NCI-H1930 (cell line): Measurements from ENCODE around the gene FGFBP1.
"Not testable (repeated sequence)": the region's sequence is repeated elsewhere in the genome, so short reads cannot be mapped to it uniquely, and the experiment has no call there.

ENCODE experiments used
- DNase-seq, 2 experiments: peaks; one replicate each; lab custom pipeline; 2025; lab: John Stamatoyannopoulos, UW

The FGFBP1 gene

GRCh38 chr4:15945516-15945915 lies 7.0 kb upstream of the FGFBP1 start:
- DNase-seq: no peak

DNA sequence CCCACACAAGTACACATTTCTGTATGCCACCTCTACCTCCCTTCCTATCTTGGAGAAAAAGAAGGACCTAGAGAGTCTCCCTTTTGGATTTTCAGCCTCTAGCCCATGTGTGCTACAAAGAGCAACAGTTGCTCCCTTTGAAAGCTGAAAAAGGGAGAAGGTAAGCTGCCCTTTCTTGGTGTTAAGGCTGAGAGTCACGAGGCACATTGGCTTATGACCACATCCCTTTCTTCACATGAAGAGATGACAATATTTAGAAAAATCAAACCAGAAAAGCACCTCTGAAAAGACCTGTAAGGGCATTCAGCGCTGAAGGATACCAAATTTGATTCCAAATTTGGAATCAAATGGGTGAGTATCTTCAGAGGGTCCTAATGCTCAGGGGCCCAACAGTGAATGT lies 6.4 kb upstream of the FGFBP1 start:
- DNase-seq: no peak

- no peak for DNase-seq
These were observed 3.7 kb upstream of the FGFBP1 start for GRCh38 chr4:15942283-15942682.

- no peak for DNase-seq
These were observed 358 bp downstream of the FGFBP1 start for GRCh38 chr4:15938182-15938581.

- no peak for DNase-seq
These were observed 2.0 kb downstream of the FGFBP1 start for GRCh38 chr4:15936495-15936894.

DNA sequence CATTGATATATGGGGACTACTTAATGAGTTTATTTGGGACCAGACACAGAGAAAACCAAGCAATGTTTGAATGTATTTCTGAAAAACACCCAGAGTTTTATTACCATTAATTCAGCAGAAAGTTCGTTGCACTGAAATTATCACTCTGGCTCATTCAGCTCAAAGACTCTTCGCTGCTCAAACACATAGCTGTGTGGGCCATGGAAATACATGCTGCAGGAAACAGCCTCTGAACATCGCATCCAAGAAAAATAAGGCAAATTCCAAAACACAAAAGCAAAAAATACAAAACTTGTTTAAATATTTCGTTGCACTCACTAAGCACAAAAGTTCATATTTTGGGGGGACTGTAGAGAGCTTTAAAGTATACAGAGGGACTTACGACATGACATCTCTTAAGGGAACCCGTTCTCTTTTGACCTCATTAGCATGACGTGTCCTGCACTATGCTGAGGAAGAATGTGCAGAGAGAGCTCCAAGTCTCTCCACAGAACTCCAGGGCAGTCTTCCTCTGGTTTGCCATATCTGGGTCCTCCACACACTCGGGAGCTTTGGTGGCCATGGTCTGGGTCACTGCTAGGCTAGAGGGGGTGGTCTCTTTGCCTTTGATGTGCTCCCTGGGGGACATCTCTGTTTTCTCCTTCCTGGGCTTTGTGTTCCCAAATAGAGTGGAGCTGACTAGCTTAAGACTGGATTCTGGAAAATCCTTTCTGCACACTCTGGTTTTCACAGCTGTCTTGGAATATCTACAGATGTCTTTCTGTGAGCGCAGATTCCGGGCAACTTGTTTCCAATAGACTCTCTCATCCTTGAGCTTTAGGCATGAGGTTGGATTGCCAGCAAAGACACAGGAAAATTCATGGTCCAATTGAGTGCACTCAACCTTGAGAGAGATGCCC lies 2.8 kb downstream of the FGFBP1 start:
- DNase-seq: no peak

- no peak for DNase-seq
These were observed 4.3 kb downstream of the FGFBP1 start for GRCh38 chr4:15934259-15934658.

- DNase-seq: no peak
These were observed 6.9 kb downstream of the FGFBP1 start for GRCh38 chr4:15931451-15932210.

DNA sequence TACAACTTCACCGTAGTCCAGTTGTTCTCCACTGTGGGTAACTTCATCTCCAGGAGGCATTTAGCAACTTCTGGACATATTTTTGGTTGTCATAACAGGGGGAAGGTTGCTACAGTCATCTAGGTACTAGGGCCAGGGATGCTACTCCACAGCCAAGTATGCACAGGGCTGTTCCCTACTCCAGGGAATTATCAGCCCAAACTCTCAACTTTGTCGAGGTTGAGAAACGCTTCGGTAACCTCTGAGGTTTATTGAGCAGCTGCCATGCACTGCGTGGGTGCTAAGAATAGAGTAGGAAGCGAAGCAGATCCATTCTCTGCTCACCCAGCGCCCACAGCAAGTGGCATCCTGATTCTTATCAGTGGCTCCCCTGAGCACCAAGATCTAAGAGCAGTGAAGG lies 8.2 kb downstream of the FGFBP1 start:
- DNase-seq: no peak

GRCh38 chr4:15929540-15929939 lies 9.0 kb downstream of the FGFBP1 start:
- DNase-seq: no peak

- DNase-seq: no peak
These were observed 9.7 kb downstream of the FGFBP1 start for GRCh38 chr4:15928883-15929282.

GRCh38 chr4:15926486-15926885 lies 12.1 kb downstream of the FGFBP1 start:
- DNase-seq: no peak

DNA sequence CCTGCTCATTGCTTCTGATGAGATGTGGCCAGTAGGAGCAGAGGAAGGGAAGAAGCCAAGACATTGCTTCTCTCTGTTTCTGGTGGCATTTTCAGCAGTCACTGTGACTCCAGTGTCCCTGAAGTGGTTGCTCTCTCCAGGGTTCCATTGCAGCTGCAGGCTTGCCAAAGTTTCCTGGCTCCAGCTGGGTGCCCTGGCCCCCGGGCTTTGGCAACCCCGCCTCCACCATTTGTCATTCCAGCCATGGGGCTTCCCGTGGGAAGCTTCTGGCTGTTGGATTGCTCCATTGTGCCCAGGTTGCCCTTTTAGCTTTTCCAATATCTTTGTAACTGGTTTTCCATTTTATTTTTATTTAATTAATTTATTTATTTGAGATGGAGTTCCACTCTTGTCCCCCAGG lies 12.7 kb downstream of the FGFBP1 start:
- no peak for DNase-seq

- no peak for DNase-seq
These were observed 17.0 kb downstream of the FGFBP1 start for GRCh38 chr4:15921592-15921932.

GRCh38 chr4:15920723-15921591 lies 17.6 kb downstream of the FGFBP1 start:
- DNase-seq: no peak

DNA sequence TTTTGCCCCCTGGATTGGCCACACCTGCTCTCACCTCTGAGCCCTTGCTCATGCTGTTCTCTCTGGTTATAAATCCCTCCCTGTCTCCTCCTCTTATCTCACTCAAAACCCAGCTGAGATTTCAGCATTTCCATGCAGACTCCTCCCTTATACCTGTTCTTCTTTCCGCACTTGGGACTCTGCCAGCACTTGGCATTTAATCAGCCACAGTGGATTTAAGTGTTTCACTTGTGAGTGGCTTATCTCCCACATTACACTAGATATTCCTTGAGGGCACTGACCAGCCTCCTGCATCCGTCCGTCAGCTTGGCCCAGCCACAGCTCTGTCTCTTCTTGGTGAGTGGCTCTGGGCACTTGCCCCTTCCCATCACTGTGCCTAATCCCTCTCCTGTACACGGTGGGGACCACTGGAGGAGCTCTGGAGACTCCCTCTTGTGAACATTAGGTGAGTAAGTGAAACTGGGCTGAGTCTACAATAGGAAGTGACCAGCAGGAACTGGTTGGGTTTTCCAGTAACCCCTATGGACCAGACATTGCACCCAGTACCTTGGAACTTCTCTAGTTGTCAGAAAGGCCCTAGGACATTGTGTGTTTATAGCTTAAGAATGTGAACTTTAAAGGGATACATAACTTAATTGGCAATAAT lies 19.9 kb downstream of the FGFBP1 start:
- DNase-seq: no peak

- DNase-seq: no peak
These were observed 21.2 kb downstream of the FGFBP1 start for GRCh38 chr4:15917297-15917696.

- DNase-seq: not testable (repeated sequence)
These were observed 22.2 kb downstream of the FGFBP1 start for GRCh38 chr4:15916358-15916757.

GRCh38 chr4:15914736-15915135 lies 23.8 kb downstream of the FGFBP1 start:
- no peak for DNase-seq

GRCh38 chr4:15914291-15914690 lies 24.2 kb downstream of the FGFBP1 start:
- no peak for DNase-seq

- DNase-seq: no peak
These were observed 24.9 kb downstream of the FGFBP1 start for GRCh38 chr4:15913631-15913970.
